Dedifferentiated amniotic fluid mesenchymal stem cell (primary cell): ENCODE results near the gene ITPR1.
"Not testable (repeated sequence)": the region's sequence is repeated elsewhere in the genome, so short reads cannot be mapped to it uniquely, and the experiment has no call there.

ENCODE experiments used
- DNase-seq: peaks from one replicate; pipeline ENCODE4 v3.0.0-alpha.2; 2016; ENCODE audit errors: extremely low spot score

ITPR1 gene

DNA sequence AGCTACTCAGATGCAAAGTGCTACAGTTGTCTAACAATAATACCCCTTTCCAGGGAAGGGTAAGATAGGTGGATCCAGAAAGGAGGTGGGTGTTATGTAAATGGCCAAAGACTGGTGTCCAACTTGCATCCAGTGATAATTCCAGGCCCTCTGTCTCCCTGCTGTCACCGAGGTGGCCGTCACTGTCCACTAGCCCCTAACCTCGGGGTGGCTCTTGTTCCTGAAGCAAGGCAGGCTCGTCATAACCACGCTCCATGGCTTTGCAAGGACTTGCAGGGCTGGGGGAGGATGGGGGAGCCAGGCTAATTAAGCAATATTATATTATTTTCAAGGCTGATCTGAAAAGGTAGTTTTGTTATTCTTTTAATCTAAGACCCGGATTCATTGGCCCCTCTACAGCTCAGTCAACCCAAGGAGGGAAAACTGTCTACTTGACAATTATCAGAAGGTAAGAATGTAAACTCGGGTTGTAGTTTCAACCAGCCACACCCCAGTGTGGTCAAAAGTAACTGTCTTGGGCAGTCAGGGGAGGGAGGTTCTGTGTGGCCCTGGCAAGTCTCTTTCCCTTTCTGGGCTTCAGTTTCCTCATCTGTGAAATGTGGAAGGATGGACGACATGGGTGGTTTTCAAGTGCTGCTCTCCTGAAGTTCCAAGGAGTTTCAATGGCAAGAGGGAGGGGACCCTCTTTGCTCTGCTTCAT, 266.0 kb downstream of the ITPR1 start:
- no peak for DNase-seq

DNA sequence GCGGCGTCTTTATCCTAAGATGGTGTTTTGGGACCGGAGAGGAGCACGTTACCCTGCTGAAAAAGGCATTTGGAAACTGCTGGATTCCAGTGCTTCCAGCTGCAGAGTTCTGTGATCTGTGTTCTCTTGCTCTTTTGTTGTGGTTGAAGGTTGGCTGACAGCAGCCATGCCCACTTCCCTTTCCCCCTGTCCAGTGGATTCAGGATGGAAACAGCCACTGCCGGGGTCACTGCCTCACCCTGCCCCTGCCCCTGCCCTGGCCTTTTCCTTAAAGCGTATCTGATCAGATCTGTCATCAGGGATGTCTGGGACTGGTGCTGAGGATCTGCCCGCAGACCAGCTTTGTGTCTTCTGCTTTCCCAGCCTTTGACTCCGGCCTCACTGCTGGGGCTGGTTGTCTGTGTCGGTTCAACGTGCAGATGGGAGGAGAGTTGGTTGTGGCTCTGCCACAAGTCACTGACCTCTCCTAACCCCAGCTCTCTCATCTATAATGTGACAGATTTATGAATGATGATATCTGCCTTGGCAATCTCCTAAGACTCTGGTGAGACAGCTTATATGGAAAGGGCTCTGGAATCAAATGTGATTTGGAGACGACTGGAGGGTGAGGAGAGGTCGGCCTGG, 266.7 kb downstream of the ITPR1 start:
- no peak for DNase-seq

DNA sequence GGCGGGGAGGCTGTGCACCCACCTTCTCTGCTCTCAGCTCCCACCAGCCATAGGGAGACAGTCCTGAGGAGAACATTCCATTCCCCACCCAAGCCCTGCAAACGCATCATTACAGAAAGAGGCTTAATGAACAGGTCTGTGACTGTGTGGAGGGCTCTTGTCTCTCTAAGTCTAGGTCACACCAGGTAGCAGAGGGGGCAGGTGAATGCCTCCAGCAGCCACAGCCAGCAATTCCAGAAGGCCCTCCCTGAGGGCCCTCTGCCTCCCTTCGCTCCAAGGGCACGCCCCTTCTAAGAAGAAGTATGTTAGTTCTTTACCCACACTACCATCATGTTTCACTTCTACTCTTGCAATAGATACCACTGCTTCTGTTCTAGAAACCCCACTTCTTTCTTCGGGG, 268.6 kb downstream of the ITPR1 start:
- no peak for DNase-seq

DNA sequence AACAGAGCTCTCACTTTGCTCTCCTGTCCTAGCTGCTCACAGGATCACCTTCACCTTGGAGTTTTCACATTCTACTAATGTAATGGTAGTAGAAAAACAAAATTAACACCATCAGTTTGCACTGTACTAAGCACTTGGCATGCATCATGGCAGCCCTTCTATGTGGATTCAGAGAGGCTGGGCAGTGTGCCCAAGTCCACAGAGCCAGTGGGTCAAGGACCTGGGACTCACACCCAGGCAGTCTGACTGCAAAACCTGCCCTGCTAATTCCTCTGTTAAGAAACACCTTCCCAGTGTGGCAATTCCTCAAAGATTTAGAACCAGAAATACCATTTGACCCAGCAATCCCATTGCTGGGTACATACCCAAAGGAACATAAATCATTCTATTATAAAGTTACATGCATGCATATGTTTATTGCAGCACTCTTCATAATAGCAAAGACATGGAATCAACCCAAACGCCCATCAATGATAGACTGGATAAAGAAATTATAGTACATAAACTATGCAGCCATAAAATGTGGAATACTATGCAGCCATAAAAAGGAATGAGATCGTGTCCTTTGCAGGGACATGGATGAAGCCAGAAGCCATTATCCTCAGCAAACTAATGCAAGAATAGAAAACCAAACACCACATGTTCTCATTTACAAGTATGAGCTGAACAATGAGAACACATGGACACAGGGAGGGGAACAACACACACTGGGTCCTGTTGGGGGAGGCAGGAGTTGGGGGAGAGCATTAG, 269.5 kb downstream of the ITPR1 start:
- not testable (repeated sequence) for DNase-seq

DNA sequence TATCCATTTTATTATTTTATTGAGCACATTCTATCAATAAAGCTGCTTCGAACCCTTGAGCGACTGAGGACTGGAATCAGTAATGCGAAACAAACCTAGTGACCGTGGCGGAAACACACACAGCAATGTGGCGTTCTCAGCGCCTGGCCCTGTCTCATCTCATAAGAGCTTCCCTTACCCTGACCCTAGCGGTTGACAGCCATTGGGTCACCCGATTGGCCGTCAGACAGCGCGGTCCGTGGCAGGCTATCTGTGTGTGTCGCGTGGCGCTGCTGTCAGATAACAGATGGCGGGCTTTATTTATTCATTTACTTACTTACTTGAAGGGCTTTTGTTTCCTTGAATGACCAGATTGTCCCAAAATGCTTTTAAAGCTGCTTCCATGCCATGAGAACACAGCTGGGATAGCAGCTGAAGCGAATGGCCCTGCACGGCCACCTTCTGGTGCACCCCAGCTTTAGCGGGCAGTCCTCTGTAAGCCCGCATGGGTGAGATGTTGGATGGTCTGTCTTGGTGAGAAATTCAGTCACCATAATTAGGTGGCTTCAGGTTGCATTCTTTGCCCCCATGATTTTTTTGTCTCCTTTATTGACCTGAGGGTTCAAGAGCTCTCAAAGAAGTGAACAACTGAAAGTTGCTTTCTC, 270.6 kb downstream of the ITPR1 start:
- DNase-seq, result no peak

DNA sequence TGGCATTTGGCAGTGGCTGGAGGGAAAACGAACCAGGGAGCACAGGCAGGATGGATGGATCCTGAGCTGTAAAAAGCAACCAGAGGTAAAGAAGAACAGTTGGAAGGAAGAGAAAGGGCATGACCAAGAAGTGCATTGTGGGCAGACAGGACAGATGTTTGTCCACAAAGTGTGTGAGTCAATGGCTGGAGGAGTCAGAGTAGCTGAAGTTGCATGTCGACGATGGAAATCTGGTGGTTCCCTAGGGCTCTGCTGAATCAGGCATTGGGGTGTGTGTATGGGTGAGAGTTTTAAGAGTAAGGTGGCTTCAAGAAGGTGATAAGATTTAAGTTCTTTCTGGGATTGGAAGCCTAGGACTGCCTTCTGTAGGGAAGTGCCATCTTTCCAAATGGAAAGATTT, 272.1 kb downstream of the ITPR1 start:
- no peak for DNase-seq

DNA sequence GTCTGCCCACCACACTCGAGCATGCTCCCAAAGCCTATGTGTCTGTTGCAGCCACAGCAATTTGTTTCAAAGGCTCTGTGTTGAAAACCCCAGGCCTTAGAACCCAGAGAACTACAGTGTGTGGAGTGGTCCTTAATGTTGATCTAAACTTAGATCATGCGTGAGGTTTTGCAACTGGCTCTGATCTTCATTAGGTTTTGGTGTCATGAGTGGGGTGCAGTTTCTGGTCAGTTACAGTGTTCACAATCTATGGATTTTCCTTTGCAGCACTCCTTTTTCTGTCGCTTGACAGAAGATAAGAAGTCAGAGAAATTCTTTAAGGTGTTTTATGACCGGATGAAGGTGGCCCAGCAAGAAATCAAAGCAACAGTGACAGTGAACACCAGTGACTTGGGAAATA, 273.1 kb downstream of the ITPR1 start:
- no peak for DNase-seq

DNA sequence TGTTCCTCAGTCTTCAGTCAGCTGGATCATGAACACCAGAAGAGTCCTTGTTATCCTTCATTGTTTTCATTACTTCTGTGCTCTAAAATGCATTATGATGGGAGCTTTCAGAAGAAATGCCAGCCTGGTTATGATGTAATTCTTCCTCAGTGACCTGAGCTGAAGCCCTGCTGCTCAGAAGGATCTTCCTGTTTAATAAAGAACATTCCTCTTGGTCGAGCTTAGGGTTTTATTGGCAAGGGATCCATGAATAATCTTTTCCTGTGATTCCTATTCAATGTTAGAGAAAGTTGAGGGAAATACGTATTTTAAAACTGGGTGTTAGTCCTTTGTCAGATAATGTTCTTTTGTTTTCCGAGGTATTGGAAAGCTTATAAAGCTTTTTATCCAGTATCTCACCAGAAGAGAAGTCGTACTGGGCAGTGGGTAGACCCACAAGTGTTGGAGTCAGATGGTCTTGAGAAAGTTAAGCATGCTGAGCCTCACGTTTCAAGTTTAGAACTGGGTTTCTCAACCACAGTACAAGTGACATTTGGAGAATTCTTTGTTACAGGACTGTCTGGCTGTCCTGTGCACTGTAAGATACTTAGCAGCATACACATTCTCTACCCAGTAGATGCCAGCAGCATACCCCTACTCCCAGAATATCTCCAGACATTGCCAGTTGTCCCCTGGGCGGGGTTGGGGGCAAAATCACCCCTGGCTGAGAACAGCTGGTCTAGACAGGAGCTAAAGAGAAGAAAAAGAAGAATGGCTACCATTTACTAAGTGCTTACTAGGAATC, 273.8 kb downstream of the ITPR1 start:
- DNase-seq, result no peak

DNA sequence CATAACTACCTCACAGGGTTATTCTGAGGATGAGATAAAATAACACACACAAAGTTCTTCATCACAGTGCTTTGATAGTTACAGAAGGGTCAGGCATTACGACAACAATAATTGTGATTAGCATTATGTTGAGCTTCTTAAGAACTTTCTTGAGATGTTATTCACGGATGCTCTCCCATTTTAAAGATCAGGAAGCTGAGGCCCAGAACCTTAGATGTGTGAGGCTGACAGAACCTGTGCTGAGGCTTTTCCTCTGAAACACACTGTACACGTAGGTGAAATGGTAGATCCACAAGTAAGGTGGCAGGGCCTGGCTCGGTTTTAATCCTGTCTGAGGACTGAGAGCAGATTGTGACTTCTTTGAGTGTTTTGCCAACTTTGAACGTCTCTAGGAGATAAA, 274.9 kb downstream of the ITPR1 start:
- no peak for DNase-seq

DNA sequence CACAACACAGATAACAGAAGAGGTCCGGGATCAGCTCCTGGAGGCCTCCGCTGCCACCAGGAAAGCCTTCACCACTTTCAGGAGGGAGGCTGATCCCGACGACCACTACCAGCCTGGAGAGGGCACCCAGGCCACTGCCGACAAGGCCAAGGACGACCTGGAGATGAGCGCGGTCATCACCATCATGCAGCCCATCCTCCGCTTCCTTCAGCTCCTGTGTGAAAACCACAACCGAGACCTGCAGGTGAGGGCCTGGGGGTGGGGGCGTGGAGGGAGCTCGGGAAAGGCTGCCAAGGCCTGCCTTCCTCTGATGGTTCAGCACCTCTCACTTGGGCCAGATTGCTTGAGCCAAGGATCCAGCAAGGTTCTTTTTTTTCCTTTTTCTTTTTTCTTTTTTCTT, 275.4 kb downstream of the ITPR1 start:
- DNase-seq, result no peak

DNA sequence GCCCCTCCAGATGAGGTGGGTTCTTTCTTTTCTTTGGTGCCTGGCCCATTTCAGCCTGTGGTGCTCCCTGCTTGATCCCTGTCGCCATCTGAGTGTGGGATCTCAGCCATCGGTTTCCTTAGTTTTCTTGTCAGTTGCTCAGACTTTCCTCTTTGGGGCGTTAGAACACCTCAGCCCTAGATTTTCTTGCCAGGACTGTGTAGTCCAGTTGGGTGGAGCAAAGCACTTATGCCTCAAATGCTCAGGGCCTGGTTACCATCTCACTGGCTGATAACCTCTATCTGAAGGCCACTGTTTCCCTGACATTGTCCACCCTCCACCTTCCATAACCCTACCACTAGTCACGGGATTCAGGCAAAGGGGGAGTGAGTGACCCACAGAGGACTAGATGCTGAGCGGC, 277.4 kb downstream of the ITPR1 start:
- no peak for DNase-seq

DNA sequence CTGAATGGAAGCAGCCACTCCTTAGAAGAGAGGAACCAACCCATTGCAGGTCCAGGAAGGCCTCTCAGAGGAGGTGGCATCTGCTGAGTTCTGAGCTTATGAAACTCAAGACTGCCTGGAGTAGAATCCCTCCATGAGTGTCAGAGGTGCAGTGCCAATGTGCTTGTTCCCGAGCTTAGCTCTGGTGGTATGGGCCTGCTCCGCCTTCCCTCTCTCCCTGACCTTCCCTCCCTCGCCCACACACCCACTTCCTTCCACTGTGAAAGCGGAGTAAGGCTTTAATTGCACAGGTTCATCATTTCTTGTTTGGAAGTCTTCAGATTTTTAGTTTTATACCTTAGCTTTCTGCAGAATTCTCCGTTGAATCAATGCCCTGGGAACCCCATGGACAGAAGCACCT, 278.1 kb downstream of the ITPR1 start:
- DNase-seq, result no peak

DNA sequence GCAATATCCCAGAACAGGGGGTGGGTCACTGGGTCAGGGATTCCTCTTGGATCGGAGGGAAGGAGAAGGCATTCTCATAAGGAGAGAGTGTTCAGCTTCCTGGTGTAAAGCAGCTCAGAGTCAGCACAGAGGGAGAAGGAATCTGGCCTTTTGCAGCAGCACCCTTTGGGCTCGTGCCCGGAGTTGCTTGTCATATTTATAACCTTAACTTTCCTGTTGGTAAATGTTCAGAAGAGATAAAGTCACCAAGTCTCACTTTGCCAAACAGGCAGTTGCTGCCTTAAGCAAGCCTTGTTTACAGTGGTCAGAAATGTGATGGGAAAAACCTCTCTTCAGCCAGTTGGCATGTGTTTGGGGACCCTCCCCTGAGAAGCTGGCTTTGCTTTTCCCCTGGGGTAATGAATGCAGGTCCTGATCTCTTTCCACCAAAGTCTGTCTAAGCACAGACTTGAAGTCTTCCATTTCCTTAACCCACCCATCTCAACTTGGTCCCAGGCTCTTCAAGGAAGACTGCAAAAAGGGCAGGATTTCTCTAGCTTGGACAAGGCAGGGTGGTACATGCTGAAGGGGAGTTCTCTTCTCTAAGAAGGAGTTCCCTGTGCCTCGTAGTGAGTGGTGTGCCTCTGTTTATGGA, 279.1 kb downstream of the ITPR1 start:
- DNase-seq, result no peak

DNA sequence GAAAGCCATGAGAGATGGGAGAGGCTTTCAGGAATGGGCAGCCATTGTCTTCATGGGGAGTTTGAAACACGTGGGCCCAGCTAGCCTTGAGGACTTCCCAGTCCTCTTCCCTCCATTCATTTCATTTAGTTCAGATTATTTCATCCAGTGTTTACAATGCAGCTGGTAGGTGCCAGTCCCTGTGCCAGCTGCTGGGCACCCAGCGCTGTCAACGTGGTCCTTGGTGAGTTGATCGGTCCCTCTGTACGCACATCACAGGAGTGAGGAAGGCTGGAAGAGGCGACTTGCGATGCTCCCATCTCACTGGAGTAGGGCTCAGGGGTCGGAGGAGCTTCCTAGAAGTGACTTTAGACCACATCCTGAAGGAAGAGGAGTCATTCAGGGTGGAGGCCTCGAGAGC, 279.7 kb downstream of the ITPR1 start:
- no peak for DNase-seq

DNA sequence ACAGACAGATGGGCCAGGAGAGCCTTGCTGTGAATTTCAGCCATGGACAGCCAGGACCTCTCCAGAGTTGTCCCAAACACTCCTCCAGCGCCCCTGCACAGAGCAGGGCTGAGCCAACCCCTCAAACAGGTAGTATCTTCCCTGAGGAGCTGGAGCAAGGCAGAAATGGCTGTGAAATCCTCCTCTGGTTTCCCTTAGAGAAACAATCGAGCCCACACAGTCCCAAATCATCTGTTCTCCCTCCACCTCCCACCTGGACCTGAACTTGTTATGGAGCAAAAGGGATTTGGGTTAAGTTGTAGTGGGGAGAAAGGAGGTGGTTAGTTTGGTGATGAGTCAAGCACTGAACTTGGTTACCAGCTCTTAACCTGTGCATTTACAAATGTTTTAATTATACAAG, 280.4 kb downstream of the ITPR1 start:
- DNase-seq, result no peak

DNA sequence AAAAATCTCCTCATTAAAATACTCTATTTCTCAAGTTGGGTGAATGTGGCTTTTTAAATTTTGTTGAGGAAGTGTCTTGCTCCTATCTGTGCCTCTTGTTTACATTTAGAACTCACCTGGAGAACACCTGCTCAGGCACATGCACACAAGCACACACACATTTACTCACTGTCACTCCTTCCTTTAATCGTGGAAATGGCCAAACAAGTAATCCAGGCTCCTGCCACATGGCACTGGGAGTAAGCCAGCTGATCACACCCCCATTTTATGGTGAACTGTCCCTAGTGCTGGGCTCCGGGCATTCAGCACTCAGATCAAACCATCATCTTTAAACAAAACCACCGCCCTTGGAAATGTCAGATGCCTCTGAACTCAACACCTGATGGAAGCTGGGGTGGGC, 281.4 kb downstream of the ITPR1 start:
- DNase-seq, result no peak

DNA sequence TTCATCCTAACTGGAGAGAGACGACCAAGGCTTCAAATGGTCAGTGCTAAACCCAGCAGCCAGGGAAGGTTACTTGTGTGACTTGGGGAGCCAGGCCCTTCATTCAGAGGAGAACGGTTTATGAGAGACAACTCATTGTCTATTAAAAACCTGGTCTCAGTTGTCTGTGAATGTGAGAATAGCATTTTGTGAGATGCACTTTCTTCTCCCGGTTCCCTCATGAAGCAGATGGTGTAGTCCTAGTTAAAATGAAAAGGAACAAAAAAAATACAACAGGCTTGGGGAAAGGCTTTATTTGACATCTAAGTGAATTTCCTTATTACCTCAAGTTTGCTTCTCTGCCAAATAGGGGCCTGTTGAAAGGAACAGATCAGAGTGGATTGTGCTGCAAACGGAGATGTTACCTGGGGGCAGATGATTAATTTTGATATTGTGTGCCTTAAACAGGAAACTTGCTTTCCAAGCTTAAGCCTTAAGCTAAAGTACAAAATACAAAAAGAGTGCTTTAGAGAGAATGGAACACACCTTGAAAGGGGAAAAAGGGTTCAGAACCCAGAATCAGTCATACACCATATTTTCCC, 283.3 kb downstream of the ITPR1 start:
- DNase-seq, result no peak

DNA sequence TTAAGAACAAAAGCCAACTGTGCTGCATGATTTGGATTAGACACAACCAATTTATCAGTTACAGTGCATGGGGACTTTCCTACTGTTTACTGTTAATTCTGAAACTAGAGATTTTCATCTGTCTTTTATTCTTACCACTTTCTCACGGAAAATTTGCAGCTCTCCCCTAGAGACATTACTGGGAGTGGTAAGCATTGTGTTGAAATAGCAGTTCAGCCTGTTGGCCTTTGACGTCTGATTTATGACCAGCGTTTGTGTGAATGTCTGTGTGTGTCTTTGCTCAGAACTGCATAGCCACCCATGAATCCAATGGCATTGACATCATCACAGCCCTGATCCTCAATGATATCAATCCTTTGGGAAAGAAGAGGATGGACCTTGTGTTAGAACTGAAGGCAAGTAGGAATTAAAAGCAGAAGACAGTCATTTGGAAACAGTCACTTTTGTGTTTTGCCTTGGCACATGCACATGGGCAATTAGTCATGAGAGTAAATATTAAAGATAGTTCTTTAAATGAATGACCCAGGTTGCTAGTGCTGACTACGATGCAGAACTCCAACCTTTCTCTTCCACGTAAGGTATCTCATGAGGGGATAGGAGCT, 283.9 kb downstream of the ITPR1 start:
- DNase-seq, result no peak

DNA sequence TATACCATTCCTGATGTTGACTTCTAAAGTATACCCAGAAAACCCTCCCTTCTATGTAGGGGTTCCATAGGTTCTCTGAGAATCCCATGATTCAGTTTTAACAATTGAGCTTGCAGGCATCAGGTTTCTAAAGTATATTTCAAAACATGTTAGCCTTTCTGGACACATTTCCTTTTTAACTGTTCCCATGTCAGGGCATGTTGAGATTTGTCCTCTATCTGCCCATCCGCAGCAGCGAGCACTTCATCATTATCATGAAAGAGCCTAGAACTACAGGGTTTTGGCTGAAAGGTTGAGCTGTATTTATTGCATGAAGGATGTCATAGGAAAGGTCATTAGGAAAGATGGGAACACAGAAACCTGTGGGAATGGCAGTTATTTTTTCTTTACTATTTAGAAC, 285.0 kb downstream of the ITPR1 start:
- no peak for DNase-seq

DNA sequence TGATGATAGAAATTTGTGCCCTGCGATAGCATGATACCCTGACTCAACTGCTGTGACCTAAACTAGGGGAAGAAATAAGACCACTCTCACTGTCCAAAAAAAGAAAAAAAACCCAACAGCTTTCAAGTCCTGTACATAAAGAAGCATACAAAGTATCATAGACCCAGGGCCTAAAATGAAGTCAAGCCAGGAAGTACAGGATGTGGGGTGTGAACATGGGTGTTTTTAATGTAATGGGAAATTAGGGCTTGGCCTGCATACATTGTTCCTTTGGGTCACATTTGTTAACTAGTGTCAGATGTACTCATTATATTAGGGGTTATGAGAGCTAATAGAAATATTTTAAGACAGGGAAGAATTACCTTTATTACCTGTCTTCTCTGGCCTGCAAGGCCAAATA, 285.6 kb downstream of the ITPR1 start:
- no peak for DNase-seq

DNA sequence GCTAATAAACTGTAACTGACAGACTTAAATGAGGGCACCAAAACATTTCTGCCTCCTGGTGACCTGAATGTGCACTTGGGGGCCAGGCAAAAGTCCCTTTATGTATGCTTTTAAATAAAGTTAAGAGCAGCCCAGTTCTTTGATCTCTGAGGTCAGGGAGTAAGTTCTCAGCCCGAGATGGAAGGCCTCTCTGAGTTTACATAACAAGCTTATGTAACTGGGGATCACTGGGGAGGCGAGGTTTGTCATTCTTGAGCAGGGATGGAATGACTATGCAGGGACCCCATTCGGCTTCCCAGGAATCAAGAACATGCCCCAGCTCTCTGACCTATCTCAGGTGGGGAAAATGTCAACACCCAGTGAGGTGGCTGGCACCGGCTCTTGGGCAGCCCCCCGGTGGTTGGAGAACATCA, 287.4 kb downstream of the ITPR1 start:
- no peak for DNase-seq
